Osteocyte (in vitro differentiated cells): ENCODE measurements around the gene TRIM28. TPM values are rescaled to one million over a fixed set of nuclear protein-coding genes. Genes with fewer than 3 reads are reported as not detected.
"Not testable (repeated sequence)": the region's sequence is repeated elsewhere in the genome, so short reads cannot be mapped to it uniquely, and the experiment has no call there.

ENCODE experiments used
- DNase-seq: peaks from one replicate; pipeline ENCODE4 v3.0.0; 2021; ENCODE audit warnings: mixed read lengths; ENCODE audit not compliant: unreplicated experiment; ENCODE audit errors: extremely low spot score
- H3K27ac Mint-ChIP-seq: one replicate; pipeline ENCODE4 v1.8.0; 2021; ENCODE audit warnings: mild to moderate bottlenecking, mixed read lengths; ENCODE audit not compliant: unreplicated experiment
- H3K27me3 Mint-ChIP-seq: one replicate; pipeline ENCODE4 v1.8.0; 2021; ENCODE audit warnings: mixed read lengths; ENCODE audit not compliant: unreplicated experiment
- H3K36me3 Mint-ChIP-seq: one replicate; pipeline ENCODE4 v1.8.0; 2021; ENCODE audit warnings: mixed read lengths; ENCODE audit not compliant: unreplicated experiment
- H3K4me1 Mint-ChIP-seq: one replicate; pipeline ENCODE4 v1.8.0; 2021; ENCODE audit warnings: mixed read lengths; ENCODE audit not compliant: unreplicated experiment
- H3K4me3 Mint-ChIP-seq: one replicate; pipeline ENCODE4 v1.8.0; 2021; ENCODE audit warnings: mild to moderate bottlenecking, moderate library complexity, mixed read lengths; ENCODE audit not compliant: unreplicated experiment
- H3K9me3 Mint-ChIP-seq: one replicate; pipeline ENCODE4 v1.8.0; 2021; ENCODE audit warnings: mixed read lengths; ENCODE audit not compliant: unreplicated experiment
- total RNA-seq: library from RNA; stranded (reverse); gene quantifications from 2 replicates; pipeline ENCODE4 v1.2.1, GENCODE V29; 2021
- TF ChIP-seq, protein P1 (sequence below): fragments of 200-600 bp; sonication (generic); IDR thresholded peaks from 2 replicates; pipeline ENCODE4 v1.5.0; 2021; ENCODE audit warnings: antibody characterized with exemption, mild to moderate bottlenecking, moderate library complexity

The TRIM28 gene
- total RNA-seq, 1 donor from 2014 or later, result 354 TPM

GRCh38 chr19:58535857-58536256, 8.0 kb upstream of the TRIM28 start:
- Mint-ChIP-seq H3K27me3 (peaks cover 43% of the 10 kb centered on the region), H3K4me1 (peaks cover 3% of the 10 kb centered on the region), H3K4me3 (no peak overlapping the region), H3K36me3 (no peaks in the 10 kb centered on the region), H3K27ac (no peak overlapping the region), H3K9me3 (no peaks in the 10 kb centered on the region)
- TF ChIP-seq, protein P1, sequence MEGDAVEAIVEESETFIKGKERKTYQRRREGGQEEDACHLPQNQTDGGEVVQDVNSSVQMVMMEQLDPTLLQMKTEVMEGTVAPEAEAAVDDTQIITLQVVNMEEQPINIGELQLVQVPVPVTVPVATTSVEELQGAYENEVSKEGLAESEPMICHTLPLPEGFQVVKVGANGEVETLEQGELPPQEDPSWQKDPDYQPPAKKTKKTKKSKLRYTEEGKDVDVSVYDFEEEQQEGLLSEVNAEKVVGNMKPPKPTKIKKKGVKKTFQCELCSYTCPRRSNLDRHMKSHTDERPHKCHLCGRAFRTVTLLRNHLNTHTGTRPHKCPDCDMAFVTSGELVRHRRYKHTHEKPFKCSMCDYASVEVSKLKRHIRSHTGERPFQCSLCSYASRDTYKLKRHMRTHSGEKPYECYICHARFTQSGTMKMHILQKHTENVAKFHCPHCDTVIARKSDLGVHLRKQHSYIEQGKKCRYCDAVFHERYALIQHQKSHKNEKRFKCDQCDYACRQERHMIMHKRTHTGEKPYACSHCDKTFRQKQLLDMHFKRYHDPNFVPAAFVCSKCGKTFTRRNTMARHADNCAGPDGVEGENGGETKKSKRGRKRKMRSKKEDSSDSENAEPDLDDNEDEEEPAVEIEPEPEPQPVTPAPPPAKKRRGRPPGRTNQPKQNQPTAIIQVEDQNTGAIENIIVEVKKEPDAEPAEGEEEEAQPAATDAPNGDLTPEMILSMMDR, result no peak
- no peak for DNase-seq

DNA sequence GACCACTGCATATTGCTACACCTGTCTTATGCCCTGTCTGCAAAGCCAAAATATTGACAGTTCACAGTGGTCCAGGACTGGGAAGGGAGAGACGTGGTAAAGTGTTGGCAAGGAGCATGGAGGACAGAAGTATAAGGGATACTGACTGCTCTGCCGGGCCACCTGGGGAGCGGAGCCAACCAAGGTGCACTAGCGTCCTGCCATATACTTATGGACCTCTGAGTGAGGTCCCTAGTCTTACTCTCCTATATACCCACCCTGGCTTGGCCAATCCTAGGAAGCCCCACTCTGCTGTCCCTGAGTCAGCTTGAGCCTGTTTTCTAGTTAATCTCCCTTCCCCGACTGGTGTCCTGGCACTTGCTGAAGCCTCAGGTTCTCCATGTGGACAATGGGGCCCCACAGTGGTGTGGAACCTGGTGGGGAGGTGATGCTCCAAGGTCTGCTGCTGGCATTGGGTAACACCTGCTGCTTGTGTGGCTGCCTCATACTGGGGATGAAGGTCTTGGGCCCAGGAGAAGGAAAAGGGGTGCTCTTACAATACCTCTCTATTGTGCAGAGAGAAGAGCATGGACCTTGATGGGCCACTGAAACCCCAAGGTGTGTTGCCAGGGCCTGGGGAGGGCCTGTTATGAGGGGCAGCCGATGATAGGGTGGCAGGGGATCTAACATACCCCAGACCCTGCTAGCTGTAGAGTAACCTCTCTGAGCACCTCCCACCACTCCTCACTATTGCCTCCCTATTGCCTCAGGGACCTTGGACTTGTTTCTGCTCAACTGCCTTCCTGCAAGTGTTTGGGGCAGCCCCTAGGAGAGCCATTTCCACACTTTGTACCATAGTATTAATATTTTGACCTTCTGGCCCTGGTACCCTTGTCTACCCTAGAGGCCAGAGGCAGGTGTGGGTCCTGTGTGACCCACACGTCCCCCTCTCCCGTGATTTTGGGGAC, 6.7 kb upstream of the TRIM28 start:
- TF ChIP-seq, protein P1, result no peak
- Mint-ChIP-seq H3K9me3 (no peaks in the 10 kb centered on the region), H3K27me3 (peaks cover 31% of the 10 kb centered on the region), H3K27ac (no peak overlapping the region), H3K36me3 (no peaks in the 10 kb centered on the region), H3K4me3 (no peak overlapping the region), H3K4me1 (peaks cover 3% of the 10 kb centered on the region)
- DNase-seq, result no peak

DNA sequence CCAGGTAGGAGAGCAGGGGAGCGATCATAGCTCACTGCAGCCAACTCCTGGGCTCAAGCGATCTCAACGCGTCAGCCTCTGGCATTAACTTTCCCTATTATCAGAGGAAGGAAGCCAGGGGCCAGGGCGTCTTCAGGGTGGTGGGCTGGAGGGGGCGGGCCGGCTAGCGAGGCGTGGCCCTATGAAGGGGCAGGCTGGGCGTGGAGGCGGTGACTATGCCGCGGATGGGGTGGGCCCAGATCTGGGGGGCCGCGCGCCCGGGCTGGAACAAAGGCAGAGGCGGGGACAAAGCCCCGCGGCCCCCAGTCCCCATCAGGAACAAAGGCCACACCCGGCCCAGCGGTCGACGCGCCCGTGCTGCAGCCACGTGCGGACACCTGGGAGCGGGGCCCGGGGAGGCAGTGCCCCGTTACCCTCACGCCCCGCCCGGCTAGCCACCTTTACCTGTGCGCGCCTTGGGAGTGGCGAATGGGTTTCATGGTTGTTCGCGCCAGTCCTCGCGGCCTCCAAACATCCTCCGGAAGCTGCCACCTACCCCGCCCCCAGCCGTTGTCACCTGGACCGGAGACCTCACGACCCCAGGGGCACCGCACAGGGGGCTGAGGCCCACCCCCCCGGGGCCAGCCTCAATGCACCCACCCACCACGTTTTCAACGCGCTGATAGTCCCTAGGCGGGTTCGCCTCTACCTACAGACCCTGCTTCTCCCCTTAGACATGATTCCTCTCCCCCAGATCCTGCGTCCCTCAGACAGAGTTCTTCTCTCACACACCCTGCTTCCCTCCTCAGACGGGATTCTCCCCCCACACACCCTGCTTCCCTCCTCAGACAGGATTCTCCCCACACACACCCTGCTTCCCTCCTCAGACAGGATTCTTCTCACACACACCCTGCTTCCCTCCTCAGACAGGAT, 5.4 kb upstream of the TRIM28 start:
- H3K36me3 Mint-ChIP-seq, result no peaks in the 10 kb centered on the region
- H3K4me1 Mint-ChIP-seq, result peaks cover 6% of the 10 kb centered on the region
- H3K27ac Mint-ChIP-seq, result no peak overlapping the region
- H3K9me3 Mint-ChIP-seq, result no peaks in the 10 kb centered on the region
- TF ChIP-seq, protein P1, result no peak
- no peak for DNase-seq
- H3K27me3 Mint-ChIP-seq, result peaks cover 21% of the 10 kb centered on the region
- H3K4me3 Mint-ChIP-seq, result peak overlapping the region; percentile 62

GRCh38 chr19:58539169-58539559, 4.7 kb upstream of the TRIM28 start:
- not testable (repeated sequence) for H3K4me3 Mint-ChIP-seq, H3K27ac Mint-ChIP-seq, H3K9me3 Mint-ChIP-seq, H3K4me1 Mint-ChIP-seq, DNase-seq, H3K36me3 Mint-ChIP-seq
- peaks cover 19% of the 10 kb centered on the region for H3K27me3 Mint-ChIP-seq

- H3K27ac Mint-ChIP-seq, result peak overlapping the region; percentile 99
- not testable (repeated sequence) for H3K4me3 Mint-ChIP-seq, H3K9me3 Mint-ChIP-seq, DNase-seq, H3K36me3 Mint-ChIP-seq
- peaks cover 26% of the 10 kb centered on the region for H3K4me1 Mint-ChIP-seq
- H3K27me3 Mint-ChIP-seq, result peaks cover 13% of the 10 kb centered on the region
Observed at GRCh38 chr19:58542641-58543372, 1.1 kb upstream of the TRIM28 start.
